Measurements from ENCODE around the gene ZC3H4.

GRCh38 chr19:47045867-47046470, 67.6 kb downstream of the ZC3H4 start:
- TF ChIP-seq POLR2A (IDR thresholded peaks at IDR 0.05; ENCODE audit: low read length) (no peak), GATA1 (IDR thresholded peaks at IDR 0.05; ENCODE audit: low read depth, low read length) (no peak)

Measured in erythroblast (primary cell).